ENCODE measurements around the gene NDUFAF8. TPM values are rescaled to one million over a fixed set of nuclear protein-coding genes. Genes with fewer than 3 reads are reported as not detected.
A peak's percentile ranks its signal among the peaks of the same experiment; 100 is the strongest.

Gene NDUFAF8
- total RNA-seq, 1 experiment from 2014 or later = 60.1 TPM

DNA sequence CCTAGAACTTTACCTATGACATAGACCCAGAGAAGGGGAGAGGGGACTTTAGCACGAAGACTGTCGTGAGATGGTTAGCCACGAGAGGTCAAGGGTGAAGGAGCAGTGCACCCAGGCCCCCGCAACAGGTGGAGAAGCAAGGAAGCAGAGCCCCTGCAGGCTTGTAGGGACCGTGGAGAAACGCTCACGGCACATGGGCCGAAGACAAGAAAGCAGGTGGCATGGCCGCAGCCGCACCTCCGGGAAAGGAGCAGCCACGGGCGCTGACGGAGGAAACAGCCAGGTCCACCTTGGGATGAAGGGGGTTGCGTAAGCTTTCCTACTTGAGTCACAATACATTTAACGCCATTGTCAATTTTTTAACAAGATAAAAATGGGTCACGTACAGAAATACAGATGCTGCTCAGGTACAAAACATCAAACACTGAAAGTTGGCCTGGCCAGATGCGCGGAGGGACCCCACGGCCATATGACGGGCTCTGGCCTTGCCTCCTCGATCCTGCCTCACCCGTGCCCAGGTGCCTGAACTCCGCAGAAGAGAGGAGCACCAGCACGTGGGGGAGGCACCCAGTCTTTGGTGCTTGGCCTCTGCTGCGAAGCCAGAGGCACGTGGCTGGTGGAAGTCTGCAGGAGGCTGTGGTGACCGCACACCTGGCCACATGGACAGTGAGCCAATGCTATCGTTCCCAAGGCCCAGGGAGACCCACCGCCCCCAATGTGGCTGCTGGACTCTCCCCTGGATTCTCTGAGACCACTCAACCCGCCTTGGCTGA, 34.8 kb downstream of the NDUFAF8 start:
- H3K27ac Mint-ChIP-seq = 0 out of 7 replicates have a peak overlapping the region, but pooled peaks of 1 of the 3 experiments have one; percentile 14
- Histone ChIP-seq H3K4me2 (ENCODE audit: insufficient read depth, insufficient read length, low read length) (no peak overlapping the region), H3K23me2 (ENCODE audit: insufficient read length, low read depth, low read length, poor library complexity, severe bottlenecking) (peaks cover 2% of the 10 kb centered on the region), H2BK5ac (ENCODE audit: insufficient read length, low read length) (no peak overlapping the region), H3K9ac (ENCODE audit: extremely low read depth, insufficient read length, low read length) (no peak overlapping the region), H4K8ac (replicated peaks; ENCODE audit: insufficient read length, low read depth, low read length) (no peak overlapping the region), H3K14ac (ENCODE audit: insufficient read depth, low read length) (no peak overlapping the region; the same call in 1 of the 2 replicates), H3K79me1 (ENCODE audit: insufficient read depth, low read depth, low read length, poor library complexity, severe bottlenecking) (no peaks in the 10 kb centered on the region), H2AK5ac (ENCODE audit: insufficient read length, low read length) (no peak overlapping the region), H3K56ac (ENCODE audit: insufficient read length, low read depth, low read length) (no peak overlapping the region), H3K4ac (ENCODE audit: low read depth, low read length) (no peak overlapping the region), H2BK20ac (ENCODE audit: low read depth, low read length, poor library complexity, severe bottlenecking) (no peak overlapping the region), H3K27me3 (ENCODE audit: insufficient read depth, low read length) (no peaks in the 10 kb centered on the region), H2BK15ac (ENCODE audit: low read depth, low read length) (no peak overlapping the region), H2AFZ (ENCODE audit: low read length) (no peak overlapping the region), H3K79me2 (ENCODE audit: insufficient read depth, low read length) (no peaks in the 10 kb centered on the region), H3K23ac (ENCODE audit: insufficient read length, low read depth, low read length) (no peak overlapping the region), H3K27ac (ENCODE audit: insufficient read length, low read depth, low read length) (no peak overlapping the region), H3K18ac (ENCODE audit: insufficient read length, low read depth, low read length) (no peak overlapping the region), H2BK120ac (ENCODE audit: low read depth, low read length, poor library complexity, severe bottlenecking) (no peak overlapping the region), H2BK12ac (ENCODE audit: insufficient read length, low read depth, low read length) (no peak overlapping the region), H3K4me1 (ENCODE audit: insufficient read depth, low read length) (no peaks in the 10 kb centered on the region), H3K9me3 (ENCODE audit: control insufficient read depth, low read depth, low read length) (no peaks in the 10 kb centered on the region), H4K91ac (ENCODE audit: insufficient read length, low read depth, low read length) (no peak overlapping the region), H4K20me1 (ENCODE audit: control insufficient read depth, insufficient read depth, insufficient read length) (no peaks in the 10 kb centered on the region), H3T11ph (ENCODE audit: low read length) (no peak overlapping the region), H4K5ac (ENCODE audit: insufficient read length, low read depth, low read length) (no peak overlapping the region)
- no peak for TF ChIP-seq CTCF (conservative IDR thresholded peaks at IDR 0.05)
- H3K36me3 Mint-ChIP-seq (ENCODE audit: insufficient read depth in 1 of 3, low read depth in 3 of 3) = peaks cover 18 to 57% (median 49%) of the 10 kb centered on the region in 3 experiments
- H3K4me1 Mint-ChIP-seq = no peaks in the 10 kb centered on the region
- no CpG with 5 or more reads among the region's 31 CpGs for WGBS (ENCODE audit: extremely low coverage, insufficient read length, low lambda C conversion rate)
- DNase-seq = no peak
- H3K4me3 Mint-ChIP-seq = no peak overlapping the region; a peak in 1 of 5 replicates
- H3K9me3 Mint-ChIP-seq = no peaks in the 10 kb centered on the region
- H3K27me3 Mint-ChIP-seq (ENCODE audit: low read depth) = no peaks in the 10 kb centered on the region
